NCI-H1417 treated with DMSO at 0.1 percent for 48 hours (cell line): ENCODE measurements around the gene SLC26A1.

Experiments used
- DNase-seq: peaks from one replicate; lab custom pipeline; 2025; lab: John Stamatoyannopoulos, UW

SLC26A1 gene

GRCh38 chr4:998096-998691 lies 5.0 kb upstream of the SLC26A1 start:
- no peak for DNase-seq

- no peak for DNase-seq
These were observed 4.3 kb upstream of the SLC26A1 start for GRCh38 chr4:997375-998071.

- DNase-seq = no peak
These were observed 3.8 kb upstream of the SLC26A1 start for GRCh38 chr4:996997-997374.

GRCh38 chr4:996030-996996 lies 3.1 kb upstream of the SLC26A1 start:
- no peak for DNase-seq

GRCh38 chr4:995311-996026 lies 2.3 kb upstream of the SLC26A1 start:
- DNase-seq = no peak

- DNase-seq = no peak
These were observed 700 bp downstream of the SLC26A1 start for GRCh38 chr4:992297-993110.

- no peak for DNase-seq
These were observed 1.5 kb downstream of the SLC26A1 start for GRCh38 chr4:991451-992296.

GRCh38 chr4:990746-991367 lies 2.3 kb downstream of the SLC26A1 start:
- no peak for DNase-seq

- no peak for DNase-seq
These were observed 3.3 kb downstream of the SLC26A1 start for GRCh38 chr4:989722-990471.

GRCh38 chr4:988726-989721 lies 4.2 kb downstream of the SLC26A1 start:
- no peak for DNase-seq

- DNase-seq = no peak
These were observed 5.3 kb downstream of the SLC26A1 start for GRCh38 chr4:987624-988513.

- DNase-seq = no peak
These were observed 6.2 kb downstream of the SLC26A1 start, which contains the start of gene IDUA for GRCh38 chr4:986879-987623. Gene IDUA, plus strand, starts transcription at chr4:987044. Its CDS starts 41 bp downstream, at chr4:987085.

- peak; percentile 9 for DNase-seq
These were observed 6.8 kb downstream of the SLC26A1 start for GRCh38 chr4:986428-986878.

GRCh38 chr4:985123-985830 lies 7.9 kb downstream of the SLC26A1 start:
- DNase-seq = no peak
